RCC 7860 (cell line): Measurements from ENCODE around the gene IP6K3.
A peak's percentile ranks its signal among the peaks of the same experiment; 100 is the strongest.

Source experiments
- DNase-seq: peaks from one replicate; pipeline ENCODE4 v3.0.0-alpha.2; 2015; ENCODE audit warnings: low spot score
- FAIRE-seq: peaks from 2 replicates; lab custom pipeline; 2012; peaks lifted over from hg19 to GRCh38; lab: Jason Lieb, UNC

The IP6K3 gene

DNA sequence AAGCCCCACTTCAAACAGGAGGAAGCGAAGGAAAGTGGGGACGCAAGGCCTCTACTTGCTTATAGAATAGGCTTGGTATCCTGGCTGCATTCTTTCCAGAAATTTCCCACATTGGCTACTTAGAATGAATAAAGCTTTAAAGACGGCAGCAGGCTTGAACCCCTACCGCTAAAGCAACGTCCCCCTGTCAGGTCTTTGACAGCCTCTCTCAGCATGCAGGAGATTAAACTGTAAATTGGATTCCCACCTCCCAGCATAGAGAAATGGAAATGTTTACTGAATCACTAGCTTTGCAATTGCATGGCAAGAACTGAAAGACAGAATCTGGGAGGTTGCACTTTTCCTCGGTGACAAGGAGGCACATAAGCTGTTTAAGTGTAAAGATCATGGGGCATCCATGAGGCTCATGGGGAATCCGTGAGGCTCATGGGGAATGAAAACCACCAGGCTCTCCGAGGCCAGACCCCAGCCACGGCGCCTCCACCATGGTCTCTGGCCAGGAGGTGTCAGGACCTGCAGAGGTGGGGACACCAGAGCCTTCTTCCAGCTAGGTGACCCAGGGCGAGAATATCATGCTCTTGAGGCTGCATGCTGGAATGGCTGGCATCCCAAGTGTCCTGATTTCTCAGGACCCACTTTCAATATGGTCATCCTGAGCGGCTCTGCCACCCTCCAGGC lies 31.9 kb upstream of the IP6K3 start:
- no peak for FAIRE-seq
- no peak for DNase-seq

DNA sequence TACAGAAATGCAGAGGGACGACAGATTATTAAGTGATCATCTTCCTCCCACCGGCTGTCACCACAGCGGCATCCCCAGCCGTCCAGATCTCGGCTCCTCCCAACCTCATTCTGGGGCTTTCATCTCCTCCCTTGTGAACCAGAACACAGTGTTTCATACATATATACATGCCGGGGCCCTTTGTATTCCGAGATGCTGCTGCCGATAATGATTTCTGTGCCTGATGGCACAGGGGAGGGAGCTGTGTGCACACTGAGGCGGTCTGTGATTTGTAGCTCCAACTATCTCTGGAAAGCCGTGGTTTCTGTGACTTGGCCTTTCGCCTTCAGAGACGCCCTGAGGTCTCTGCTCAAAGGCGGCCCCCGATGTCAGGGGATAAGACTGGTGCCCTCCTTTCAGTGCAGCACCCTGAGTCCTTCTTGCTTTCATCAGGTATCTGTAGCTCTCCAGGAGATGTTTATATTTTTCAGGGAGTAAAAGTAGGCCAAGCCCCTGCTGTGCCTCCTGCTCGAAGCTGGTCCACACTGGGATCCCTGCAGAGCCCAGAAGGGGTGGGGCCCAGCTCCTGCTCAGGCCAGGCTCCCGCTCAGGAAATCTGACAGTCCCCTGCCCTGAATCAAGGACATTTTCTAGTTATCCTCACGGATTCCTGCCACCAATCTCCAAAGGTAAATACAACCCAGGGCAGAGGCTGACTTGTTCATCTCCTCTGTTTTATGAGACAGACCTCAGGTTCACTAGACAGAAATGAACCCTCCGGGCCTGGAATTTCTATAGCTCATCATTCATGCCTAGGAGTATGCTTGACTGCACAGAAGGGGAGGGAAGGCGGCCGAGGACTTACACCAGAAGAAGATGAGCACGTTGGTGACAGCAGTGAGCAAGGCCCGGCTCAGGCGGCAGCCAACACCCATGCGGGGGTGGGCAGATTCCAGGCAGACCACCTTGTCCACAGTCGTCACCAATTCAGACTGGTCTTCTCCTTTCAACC lies 31.0 kb upstream of the IP6K3 start:
- FAIRE-seq (no peak), DNase-seq (no peak)

DNA sequence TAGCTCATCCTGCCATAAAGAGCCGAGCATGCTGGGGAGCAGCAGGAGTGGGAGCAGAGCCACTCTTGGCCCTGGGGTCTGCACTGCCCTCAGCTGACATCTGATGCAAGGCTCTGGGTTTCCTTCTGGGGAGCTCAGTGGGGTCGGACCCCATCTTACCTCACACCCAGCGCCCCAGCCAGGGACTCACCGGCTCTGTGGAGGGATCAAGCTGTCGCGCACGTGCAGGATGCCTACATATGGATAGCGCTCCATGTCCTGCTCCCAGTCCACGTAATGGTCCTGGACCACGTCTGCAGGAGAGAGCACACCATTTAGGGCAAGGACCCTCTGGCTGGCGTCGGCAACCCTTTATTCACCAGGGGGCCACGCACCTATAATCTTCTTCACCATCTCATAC lies 30.1 kb upstream of the IP6K3 start:
- FAIRE-seq = no peak
- DNase-seq = no peak

DNA sequence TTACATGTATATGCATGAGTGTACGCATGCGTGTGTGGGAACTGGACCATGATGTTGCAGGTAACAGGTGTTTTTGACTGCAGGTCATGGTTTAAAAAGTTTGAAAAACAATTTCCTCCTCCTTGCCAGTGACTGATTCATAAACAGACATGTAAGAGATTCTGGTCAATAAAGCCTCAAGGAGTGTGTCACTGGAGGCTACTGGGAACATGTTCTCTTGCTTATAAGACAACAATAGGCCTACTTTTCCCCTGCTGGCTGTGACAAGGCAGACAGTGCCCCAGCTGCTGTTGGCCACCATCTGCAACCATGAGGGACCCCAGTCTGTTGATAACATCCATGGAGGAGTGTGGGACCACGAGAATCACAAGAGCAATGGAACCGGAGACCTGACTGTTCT lies 29.5 kb upstream of the IP6K3 start:
- DNase-seq (no peak), FAIRE-seq (no peak)

DNA sequence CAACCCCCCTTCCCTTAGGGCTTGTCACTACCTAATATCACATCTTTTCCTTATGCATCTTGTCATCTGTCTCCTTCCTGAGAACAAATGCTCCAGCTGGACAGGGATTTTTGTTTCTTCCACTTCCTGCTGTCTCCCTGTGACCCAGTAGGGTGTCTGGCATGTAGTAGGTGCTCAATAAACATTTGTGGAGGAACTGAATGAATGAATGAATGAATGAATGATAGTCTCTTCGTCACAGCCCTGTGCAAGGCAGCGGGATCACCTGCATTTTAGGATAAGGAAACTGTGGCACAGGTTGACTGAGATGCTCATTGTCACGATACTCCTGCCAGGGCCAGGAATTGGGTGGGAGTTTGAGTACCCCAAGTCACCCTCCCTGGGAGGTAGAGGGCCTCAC lies 28.1 kb upstream of the IP6K3 start:
- DNase-seq = no peak

DNA sequence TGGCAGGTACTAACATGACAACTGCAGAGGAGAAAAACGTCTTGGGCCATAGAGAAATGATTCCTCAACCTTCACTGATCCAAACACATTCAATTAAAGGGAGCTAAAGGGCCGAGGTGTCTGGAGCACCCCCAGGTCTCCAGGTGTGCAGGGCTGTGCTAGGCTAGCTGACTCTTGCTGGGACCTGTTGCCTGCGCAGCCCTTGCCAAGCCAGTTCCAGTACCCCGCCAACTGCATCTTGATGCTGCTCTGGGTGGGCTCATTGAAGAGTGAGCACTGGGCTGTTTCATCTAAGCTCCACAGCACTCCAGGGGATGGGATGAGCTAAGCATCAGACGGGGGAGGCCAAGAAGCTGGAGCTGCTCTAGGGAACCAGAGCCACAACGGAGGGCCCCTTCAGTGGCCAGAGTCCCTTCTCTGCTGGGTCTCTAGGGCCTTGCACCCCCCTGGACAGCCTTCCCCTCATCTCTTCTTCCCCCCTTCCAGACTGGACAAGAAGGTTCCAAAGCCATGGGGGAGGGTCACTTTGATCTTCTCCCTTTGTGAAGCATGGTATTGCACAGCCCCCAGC lies 26.3 kb upstream of the IP6K3 start:
- DNase-seq (no peak), FAIRE-seq (no peak)

More for the DNA sequence above, 28.1 kb upstream of the IP6K3 start:
- no peak for FAIRE-seq

DNA sequence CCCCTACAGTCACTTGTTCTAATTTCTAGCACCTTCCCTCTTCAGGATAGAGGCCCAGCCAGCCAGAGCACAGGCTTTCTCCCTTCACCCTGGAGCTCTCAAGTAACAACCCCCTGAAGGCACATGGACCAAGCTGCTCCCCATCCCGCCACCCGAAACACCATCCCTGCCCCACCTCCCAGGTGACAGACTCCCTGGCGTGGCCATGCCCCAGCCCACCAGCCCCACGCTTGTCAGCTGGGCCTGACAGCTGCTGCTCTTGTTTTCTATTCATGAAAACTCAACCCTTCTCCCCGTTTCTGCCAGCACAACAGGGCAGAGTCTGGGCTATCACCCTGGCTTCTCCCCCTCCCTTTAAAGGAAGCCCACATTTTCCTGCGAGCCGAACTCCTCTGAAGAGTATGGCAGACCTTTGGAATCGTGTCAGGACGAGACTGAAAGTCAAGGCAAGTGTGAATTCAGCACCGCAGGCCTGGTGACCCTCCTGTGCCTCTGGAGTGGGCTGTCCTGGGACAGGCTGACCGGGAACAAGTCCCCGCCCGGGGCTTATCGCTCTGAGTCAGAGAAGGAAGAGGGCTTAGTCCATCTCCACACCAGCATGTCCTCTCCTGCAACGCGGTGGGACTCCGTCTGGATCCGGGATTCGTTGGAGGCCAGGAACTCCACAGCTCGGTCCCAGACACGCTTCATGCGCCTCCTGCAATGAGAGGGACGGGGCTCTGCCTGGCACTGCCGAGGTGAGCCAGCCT lies 25.6 kb upstream of the IP6K3 start:
- no peak for FAIRE-seq

DNA sequence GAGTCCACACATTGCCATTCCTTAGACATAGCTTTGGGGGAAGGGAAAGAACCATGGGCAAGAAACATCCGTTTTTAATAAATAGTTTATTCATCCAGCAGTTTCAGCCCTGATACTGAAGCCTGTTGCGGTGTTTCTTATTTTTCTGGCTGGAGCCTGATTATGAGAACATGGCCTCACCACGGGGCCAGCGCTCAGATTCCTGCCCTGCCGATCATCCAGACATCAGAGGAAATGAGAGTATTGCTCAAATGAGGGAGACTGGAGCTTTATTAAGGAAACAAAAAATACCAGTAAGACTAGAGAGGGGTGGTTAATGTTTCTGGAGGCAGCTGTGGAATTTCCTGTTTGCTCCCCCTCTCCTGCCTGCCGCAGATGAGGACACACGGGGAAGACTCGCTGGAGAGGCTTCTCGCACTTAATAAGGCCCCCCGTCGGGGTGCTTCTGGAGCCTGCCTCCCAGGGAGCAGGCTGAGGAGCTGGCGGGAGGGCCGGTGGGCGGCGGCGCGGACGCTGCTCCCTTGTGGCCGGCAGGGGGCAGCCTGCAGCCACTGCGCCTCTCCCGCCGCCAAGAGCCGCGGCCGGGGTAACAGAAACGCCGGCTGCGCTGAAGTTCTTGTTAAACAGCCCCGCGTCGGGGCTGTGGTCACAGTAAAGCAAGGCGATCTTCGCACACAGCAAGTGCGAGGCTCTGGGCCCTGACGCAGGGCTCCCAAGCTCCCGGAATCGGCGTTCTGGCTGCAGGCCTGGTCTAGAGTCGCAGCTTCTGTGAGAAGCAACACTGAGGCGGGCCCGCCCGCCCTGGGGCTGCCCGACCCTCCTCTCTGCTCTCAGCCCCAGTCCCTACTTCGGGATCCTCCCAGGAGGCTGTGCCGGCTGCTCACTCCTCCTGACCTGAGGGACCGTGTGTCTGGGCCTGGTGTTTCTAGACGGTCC lies 24.7 kb upstream of the IP6K3 start:
- FAIRE-seq (no peak), DNase-seq (peak; percentile 69)

More for the DNA sequence above, 25.6 kb upstream of the IP6K3 start:
- DNase-seq = no peak

DNA sequence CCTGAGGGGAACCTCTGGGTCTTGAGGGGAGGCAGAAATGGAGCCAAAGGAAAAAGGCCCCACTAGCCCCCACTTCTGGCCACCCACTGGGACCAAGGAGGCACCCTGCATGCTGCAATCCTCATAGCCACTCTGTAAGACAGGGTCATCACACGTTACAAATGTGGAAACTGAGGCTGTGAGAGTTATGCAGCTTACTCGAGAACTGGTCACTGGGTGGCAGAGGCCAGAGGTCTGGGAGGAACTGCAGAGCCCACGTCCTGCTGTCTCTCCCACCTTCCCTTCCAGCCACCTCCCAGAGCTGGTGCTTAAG lies 24.1 kb upstream of the IP6K3 start:
- DNase-seq (no peak), FAIRE-seq (no peak)

DNA sequence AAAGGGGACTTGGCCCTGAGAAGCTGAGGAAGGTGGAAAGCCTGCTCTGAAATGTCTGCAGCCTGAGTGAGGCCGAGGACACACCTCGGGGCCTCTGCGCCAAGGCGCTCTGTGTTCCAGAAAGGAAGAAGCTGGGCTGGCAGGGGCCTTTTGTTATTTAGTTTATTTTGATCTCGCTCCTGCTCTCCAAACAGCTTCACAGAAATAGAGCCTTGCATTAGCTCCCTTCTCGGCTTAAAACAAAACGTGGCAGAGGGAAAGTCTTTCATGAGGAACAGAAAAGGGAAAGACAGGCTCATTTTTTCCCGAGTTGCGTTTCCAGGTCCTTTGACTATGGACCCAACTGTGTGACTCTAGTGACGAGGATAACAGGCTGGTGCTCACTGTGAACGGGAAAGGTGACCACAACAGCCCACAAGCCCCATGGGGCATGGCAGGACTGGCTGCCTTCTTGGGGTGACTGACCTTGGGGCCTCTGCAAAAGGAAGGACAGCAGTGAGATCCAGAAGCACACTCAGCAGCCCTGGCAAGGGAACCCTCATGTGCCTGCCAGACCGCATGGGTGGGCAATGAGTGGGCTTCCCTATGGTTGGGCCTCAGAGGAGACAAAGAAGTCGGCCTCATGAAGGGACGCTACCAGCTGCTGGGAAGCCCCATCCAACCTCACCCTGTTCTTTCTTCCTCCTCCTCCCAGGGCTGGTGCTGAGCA lies 23.6 kb upstream of the IP6K3 start:
- FAIRE-seq (no peak), DNase-seq (no peak)

DNA sequence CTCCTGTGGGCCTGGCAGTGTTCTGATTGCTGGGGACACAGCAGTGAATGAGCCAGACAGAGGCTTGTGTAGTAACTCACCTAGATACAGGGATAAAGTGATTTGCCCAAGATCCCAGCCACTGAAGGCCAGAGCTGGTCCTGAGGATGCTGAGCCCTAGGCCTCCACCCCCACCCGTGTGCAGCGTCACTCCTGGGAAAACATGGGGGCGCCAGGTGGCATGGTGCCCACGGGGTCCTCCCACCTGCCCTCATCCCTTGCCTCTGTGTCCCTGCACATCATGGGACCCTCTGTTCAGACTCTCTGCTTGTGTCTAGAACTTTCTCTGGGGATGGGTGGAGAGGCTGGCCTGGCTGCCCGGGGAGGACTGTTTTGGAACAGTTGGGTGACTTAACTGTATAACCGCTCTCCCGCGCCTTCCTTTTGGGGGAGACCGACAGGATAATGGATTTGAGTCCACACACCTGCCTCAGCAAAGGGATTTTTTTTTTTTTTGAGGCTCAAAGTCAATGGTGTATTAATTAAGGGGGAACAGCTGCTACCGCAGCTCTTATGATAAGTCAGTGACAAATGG lies 22.6 kb upstream of the IP6K3 start:
- no peak for FAIRE-seq
- DNase-seq = no peak

DNA sequence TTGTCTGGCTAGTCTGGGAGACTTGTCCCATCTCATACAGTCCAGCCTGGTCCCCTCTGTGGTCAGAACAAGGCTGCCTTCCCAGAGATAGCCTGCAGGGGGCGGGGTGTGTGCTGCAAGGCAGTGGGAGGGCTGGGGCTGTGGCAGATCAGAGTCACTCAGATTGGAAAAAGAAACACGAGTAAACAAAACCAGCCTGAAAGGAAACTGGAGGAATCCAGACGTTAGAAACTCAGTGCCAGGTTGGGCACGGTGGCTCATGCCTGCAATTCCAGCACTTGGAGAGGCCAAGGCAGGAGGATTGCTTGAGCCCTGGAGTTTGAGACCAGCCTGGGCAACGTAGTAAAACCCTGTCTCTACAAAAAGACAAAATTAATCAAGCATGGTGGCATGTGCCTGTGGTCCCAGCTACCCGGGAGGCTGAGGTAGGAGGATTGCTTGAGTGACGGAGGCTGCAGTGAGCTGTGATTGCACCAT lies 22.0 kb upstream of the IP6K3 start:
- FAIRE-seq (no peak), DNase-seq (peak; percentile 44)

DNA sequence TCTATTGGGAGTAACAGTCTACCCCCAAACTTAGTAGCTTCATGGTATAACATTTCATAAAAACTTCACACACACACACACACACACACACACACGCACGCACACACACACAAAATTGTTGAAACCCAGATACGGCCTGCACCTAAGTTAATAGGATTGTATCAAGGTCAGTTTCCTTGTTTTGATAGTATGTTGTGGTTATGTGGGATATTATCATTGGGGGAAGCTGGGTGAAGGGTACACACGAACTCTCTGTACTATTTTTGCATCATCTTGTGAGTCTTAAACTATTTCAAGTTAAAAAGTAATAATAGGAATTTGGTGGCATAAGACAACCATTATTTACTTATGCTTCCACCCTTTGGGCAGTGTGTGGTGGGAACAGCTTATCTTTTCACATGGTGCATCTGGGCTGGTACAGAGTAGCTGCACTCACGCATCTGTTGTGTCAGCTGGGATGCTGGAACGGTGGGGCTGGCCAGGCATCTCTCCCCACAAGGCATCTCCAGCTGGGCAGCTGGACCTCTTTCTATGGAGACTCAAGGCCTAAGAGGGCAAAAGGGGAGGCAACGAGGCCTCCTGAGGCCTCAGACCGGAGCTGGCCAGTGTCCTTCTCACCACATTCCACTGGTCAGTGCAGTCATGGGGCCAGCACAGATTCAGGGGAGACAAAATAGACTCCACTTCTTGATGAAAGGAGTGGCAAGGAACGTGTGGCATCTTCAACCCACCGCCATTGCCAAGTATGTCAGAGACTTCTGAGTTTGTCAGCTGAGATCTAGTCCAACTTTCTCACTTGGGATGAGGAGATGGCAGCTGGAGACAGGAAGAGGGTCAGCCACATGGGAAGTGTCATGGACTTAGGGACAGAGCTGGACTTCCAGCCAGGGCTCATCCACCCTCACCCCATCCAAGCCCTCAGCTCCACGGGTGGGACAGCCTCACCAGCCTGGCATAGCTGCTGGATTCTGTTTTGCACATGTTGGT lies 20.5 kb upstream of the IP6K3 start:
- no peak for FAIRE-seq
- DNase-seq = no peak

DNA sequence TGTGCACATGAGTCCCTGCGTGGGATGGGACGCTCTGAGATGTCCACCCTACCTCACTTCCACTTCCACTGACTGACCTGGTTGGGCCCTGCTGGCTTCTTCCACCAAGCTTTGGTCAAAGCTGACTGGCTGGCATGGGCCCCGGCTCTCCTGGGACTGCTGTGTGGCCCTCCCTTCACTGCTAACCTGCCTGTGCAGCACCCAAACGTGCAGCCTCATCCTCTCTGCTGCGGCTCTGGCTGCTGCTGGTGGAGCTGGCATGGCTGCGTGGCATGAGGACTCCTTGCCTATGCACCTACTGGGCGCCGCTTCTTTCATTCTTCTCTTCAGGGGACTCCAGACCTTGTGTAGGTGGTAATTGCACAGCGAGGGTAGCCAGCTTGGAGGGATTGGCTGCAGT lies 18.7 kb upstream of the IP6K3 start:
- no peak for FAIRE-seq

DNA sequence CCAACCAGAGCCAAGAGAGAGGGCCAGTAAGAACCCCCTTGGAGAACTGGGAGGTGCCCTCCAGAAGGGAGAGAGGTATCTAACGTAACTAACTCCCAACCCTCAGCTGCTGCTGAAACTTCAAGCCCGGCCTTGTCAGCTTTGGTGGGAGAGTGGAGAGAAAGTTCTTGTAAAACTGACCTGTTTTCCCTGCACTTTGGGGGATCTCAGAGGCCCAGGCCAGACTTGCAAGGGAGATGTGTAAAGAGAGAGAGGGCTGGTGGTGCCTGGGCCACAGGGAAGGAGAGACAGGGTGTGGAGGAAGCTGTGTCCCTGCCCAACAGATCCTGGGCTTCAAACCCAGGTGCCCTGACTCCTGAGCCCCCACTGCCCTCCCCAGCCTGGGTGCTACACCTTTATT lies 17.3 kb upstream of the IP6K3 start:
- FAIRE-seq = no peak
- DNase-seq = no peak

More for the DNA sequence above, 18.7 kb upstream of the IP6K3 start:
- DNase-seq = no peak

DNA sequence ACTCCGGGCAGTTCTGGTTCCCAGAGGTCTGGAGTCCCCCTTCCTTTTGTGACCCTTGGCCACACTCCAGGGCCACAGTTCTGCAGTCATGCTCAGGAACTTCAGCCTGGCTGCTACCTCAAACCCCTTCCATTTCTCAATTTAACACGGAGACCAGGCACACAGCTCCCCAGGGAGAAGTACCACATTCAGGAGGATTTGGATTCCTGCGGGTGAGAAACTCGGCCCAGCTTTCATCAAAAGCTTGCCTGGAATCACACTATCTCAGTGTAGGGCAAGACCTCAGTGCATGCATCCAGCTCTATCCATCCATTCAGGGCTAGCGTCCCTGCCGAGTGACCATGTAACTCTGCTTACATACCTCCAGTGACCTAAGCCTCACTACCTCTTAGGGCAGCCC lies 16.8 kb upstream of the IP6K3 start:
- DNase-seq = no peak
- no peak for FAIRE-seq

DNA sequence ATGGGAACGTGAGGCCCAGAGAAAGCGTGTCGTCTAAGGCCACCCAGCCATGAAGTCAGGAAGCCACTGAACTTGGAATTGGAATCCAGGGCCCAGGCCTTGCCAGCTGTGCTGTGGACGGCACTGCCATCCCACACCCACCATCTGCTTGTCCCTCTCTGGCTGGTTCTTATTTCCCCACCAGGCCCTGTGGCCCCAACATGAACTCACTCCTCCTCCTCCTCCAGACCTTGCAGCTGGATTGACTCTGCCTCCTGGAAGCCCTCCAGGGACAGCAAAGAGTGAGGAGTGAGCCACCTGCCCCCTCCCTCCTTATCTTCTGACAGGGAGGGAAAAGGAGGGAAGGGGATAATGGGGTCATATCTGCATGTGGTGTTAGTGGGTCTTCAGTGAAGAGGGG lies 16.0 kb upstream of the IP6K3 start:
- DNase-seq = no peak
- FAIRE-seq = no peak
